ENCODE data around the gene CD14. TPM values are rescaled to one million over a fixed set of nuclear protein-coding genes. Genes with fewer than 3 reads are reported as not detected.

The CD14 gene
- total RNA-seq, 4 donors from 2014 or later = 7.6 to 58.1 (median 30.9) TPM

GRCh38 chr5:140588311-140589070 is 44.5 kb downstream of the CD14 start:
- H3K36me3 ChIP-seq = no peaks in the 10 kb centered on the region
- no peak for DNase-seq
- H3K27ac ChIP-seq = peak overlapping the region in 3 of 4 donors; percentile 22 to 55 (median 36)
- intact Hi-C loops (cut with DNase I) = no loop called here
- H3K27me3 ChIP-seq = no peaks in the 10 kb centered on the region
- WGBS, 2 donors = 32 to 53% methylated on average over 5 of the region's 5 CpGs
- H3K4me1 ChIP-seq = peaks cover 0 to 27% (median 0%) of the 10 kb centered on the region in 3 donors
- H3K4me3 ChIP-seq = no peak overlapping the region
- H3K9me3 ChIP-seq = no peaks in the 10 kb centered on the region
- TF ChIP-seq POLR2A (IDR thresholded peaks at IDR 0.05) (no peak), CTCF (IDR thresholded peaks at IDR 0.05) (no peak)

GRCh38 chr5:140587495-140587894 is 45.5 kb downstream of the CD14 start:
- WGBS, 2 donors = 87 to 94% methylated on average over 1 of the region's 1 CpG
- intact Hi-C loops (cut with DNase I) = no loop called here
- TF ChIP-seq POLR2A (IDR thresholded peaks at IDR 0.05) (no peak), CTCF (IDR thresholded peaks at IDR 0.05) (no peak)
- H3K27me3 ChIP-seq = no peaks in the 10 kb centered on the region
- no peak for DNase-seq
- no peak overlapping the region for H3K27ac ChIP-seq
- no peak overlapping the region for H3K4me3 ChIP-seq
- H3K9me3 ChIP-seq = no peaks in the 10 kb centered on the region
- no peaks in the 10 kb centered on the region for H3K36me3 ChIP-seq
- H3K4me1 ChIP-seq = peaks cover 0 to 27% (median 0%) of the 10 kb centered on the region in 3 donors

Other genes with a start within 250 kb of the CD14 start
- gene ANKHD1, start 231.3 kb downstream of the CD14 start, total RNA-seq = 100 to 1,000 TPM in 1 of 4 donors, 10 to 100 TPM in 3; 55.7 to 130 (median 87.2) TPM
- gene EIF4EBP3, start 85.5 kb downstream of the CD14 start, total RNA-seq = 10 to 100 TPM in 1 of 4 donors, 1 to 10 TPM in 3; 3.0 to 12.4 (median 6.2) TPM
- 10 to 100 TPM; 17.4 to 22.3 (median 21.0) TPM for gene SRA1, start 75.7 kb downstream of the CD14 start, total RNA-seq
- gene APBB3, start 68.6 kb downstream of the CD14 start, total RNA-seq = 10 to 100 TPM in 1 of 4 donors, 1 to 10 TPM in 3; 3.4 to 10.5 (median 6.5) TPM
- gene SLC35A4, start 68.3 kb downstream of the CD14 start, total RNA-seq = 10 to 100 TPM; 41.4 to 56.9 (median 52.6) TPM
- gene TMCO6, start 6.3 kb upstream of the CD14 start, total RNA-seq = 10 to 100 TPM; 18.4 to 46.7 (median 28.2) TPM
- 10 to 100 TPM; 31.3 to 56.3 (median 42.5) TPM for gene NDUFA2, start 14.5 kb upstream of the CD14 start, total RNA-seq
- 100 to 1,000 TPM in 1 of 4 donors, 10 to 100 TPM in 3; 44.9 to 110 (median 79.8) TPM for gene IK, start 14.7 kb upstream of the CD14 start, total RNA-seq
- 10 to 100 TPM; 24.2 to 29.5 (median 25.4) TPM for gene WDR55, start 31.7 kb upstream of the CD14 start, total RNA-seq
- gene DND1, start 40.4 kb upstream of the CD14 start, total RNA-seq = under 1 TPM in 2 of 4 donors, not detected in 2; 0.19 to 0.75 TPM
- gene HARS1, start 58.2 kb upstream of the CD14 start, total RNA-seq = 10 to 100 TPM; 44.3 to 74.0 (median 62.9) TPM
- 10 to 100 TPM; 13.3 to 24.2 (median 22.8) TPM for gene HARS2, start 58.3 kb upstream of the CD14 start, total RNA-seq
- gene ZMAT2, start 67.3 kb upstream of the CD14 start, total RNA-seq = 10 to 100 TPM; 25.2 to 52.4 (median 41.3) TPM
- gene PCDHA1, start 153.0 kb upstream of the CD14 start, total RNA-seq = not detected
- gene PCDHA2, start 161.7 kb upstream of the CD14 start, total RNA-seq = not detected
- gene PCDHA3, start 167.9 kb upstream of the CD14 start, total RNA-seq = under 1 TPM in 3 of 4 donors, not detected in 1; 0.09 to 0.19 (median 0.18) TPM
- under 1 TPM; 0.18 to 0.38 (median 0.27) TPM for gene PCDHA4, start 173.9 kb upstream of the CD14 start, total RNA-seq
- gene PCDHA5, start 188.4 kb upstream of the CD14 start, total RNA-seq = under 1 TPM in 3 of 4 donors, not detected in 1; 0.09 to 0.19 (median 0.15) TPM
- under 1 TPM in 3 of 4 donors, not detected in 1; 0.19 to 0.27 (median 0.21) TPM for gene PCDHA6, start 194.8 kb upstream of the CD14 start, total RNA-seq
- gene PCDHA7, start 201.1 kb upstream of the CD14 start, total RNA-seq = under 1 TPM in 2 of 4 donors, not detected in 2; 0.15 to 0.19 TPM
- gene PCDHA8, start 208.0 kb upstream of the CD14 start, total RNA-seq = under 1 TPM in 1 of 4 donors, not detected in 3; 0.19 TPM
- gene PCDHA9, start 215.2 kb upstream of the CD14 start, total RNA-seq = under 1 TPM in 1 of 4 donors, not detected in 3; 0.19 TPM
- gene PCDHA10, start 222.7 kb upstream of the CD14 start, total RNA-seq = under 1 TPM; under 0.01 to 0.15 (median 0.08) TPM
- gene PCDHA11, start 235.8 kb upstream of the CD14 start, total RNA-seq = under 1 TPM in 3 of 4 donors, not detected in 1; under 0.01 to 0.11 (median 0.04) TPM
- gene PCDHA12, start 242.1 kb upstream of the CD14 start, total RNA-seq = under 1 TPM in 2 of 4 donors, not detected in 2; 0.15 to 0.26 TPM
- under 1 TPM in 1 of 4 donors, not detected in 3; 0.19 TPM for gene PCDHA13, start 248.9 kb upstream of the CD14 start, total RNA-seq

All from esophagus squamous epithelium (tissue), 5 donors.